Bone marrow (tissue), 2 donors: ENCODE data around the gene XKR3.
"Not testable (repeated sequence)": the region's sequence is repeated elsewhere in the genome, so short reads cannot be mapped to it uniquely, and the experiment has no call there.

ENCODE experiments used
- DNase-seq, 2 donors: peaks; one replicate each; lab custom pipeline; 2025; lab: John Stamatoyannopoulos, UW

The XKR3 gene

DNA sequence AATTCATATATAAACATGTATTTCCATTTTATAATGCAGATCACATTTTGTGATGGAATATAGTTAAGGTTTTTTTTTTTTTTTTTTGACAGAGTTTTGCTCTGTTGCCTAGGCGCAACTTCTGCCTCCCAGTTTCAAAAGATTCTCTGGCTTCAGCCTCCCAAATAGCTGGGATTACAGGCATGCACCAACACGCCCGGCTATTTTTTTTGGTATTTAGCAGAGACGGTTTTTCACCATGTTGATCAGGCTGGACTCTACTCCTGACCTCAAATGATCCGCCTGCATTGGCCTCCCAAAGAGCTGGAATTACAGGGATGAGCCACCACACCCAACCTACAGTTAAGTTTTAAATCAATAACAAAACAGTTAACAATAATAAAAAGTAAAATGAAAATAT lies 18.8 kb downstream of the XKR3 start:
- no peak for DNase-seq

DNA sequence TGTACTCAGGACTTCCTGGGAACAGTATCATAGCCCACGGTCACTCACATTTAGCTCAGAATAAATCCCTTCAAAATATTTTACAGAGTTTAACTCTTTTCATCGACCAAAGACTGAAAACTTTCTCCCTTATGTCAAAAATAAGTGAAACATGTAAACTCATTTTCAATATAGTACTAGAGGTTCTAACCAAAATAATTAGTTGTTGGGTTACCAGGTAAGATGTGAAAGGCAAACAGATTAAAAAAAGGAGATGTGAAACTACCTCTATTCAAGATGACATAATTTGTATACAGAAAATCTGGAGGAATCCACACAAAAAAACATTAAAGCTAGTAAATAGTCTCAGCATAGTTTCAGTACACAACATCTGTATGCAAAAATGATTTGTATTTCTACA lies 20.3 kb downstream of the XKR3 start:
- no peak for DNase-seq

DNA sequence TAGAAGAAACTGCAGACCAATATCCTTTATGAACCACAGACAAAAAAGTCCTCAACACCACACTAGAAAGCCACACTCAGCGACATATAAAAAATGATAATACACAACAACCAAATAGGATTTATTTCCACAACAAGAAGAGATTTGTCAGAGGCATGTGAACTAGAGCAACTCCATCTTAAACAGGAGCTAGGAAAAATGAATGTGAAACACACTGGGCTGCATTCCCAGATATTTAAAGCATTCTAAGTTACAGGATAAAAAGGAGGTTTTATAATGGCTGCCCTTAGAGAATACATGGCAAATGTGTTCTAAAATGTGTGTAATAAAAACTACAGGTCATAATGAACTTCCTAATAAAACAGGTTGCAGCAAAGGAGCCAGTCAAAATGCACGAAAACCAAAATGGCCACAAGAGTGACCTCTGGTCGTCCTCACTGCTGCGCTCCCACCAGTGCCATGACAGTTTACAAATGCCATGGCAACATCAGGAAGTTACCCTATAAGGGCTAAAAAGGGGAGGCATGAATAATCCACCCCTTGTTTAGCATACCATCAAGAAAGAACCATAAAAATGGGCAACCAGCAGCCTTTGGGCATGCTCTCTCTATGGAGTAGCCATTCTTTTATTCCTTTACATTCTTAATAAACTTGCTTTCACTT lies 21.8 kb downstream of the XKR3 start:
- no peak for DNase-seq

DNA sequence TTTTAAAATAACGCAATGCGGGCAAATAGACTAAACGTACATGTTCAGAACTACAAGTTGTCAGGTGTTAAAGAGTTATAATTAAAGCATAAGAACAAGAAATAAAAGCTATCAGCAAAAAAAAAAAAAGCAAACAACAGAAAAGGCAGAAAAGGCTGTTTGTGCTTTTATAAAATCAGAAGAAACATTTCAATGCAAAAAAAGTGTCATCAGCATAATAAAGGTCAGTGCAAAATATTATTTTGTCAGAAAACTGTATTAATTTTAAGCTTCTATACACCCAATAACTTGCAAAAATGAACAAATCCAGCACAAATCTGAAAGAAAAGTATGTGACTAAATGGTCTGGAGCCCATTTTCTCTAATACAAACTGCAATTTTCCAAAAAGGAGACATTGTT lies 23.6 kb downstream of the XKR3 start:
- DNase-seq: no peak

DNA sequence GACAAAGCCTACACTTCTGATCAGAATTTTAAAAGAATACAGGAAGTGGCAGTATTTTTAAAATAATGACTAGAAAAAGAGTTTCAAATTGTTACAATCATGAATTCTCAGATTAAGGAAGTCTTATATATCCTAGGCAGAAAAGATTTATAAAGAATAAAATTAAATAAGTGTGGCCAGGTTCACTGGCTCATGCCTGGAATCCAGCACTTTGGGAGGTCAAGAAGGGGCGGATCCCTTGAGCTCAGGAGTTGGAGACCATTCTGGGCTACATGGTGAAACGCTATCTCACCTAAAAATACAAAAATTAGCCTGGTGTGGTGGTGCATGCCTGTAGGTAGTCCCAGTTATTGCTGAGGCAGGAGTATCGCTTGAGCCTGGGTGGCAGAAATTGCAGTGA lies 24.1 kb downstream of the XKR3 start:
- no peak for DNase-seq

DNA sequence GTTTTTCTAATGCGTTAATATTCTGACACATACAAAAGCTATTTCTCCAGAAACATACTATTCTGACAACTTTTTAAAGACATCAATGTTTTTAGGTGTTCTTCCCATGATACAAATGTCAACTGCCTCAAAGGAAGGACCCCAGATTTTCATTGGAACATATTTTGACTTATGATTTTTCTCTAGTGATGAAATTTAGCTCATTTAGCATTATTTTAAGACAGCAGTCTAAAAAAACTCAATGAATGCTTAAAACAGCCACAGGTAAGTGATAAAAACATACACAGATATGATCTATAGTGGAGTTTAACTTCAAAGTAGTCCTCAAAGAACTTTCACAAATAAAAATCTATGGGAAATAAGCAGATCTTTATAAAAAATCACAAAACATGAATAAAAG lies 24.9 kb downstream of the XKR3 start:
- no peak for DNase-seq

DNA sequence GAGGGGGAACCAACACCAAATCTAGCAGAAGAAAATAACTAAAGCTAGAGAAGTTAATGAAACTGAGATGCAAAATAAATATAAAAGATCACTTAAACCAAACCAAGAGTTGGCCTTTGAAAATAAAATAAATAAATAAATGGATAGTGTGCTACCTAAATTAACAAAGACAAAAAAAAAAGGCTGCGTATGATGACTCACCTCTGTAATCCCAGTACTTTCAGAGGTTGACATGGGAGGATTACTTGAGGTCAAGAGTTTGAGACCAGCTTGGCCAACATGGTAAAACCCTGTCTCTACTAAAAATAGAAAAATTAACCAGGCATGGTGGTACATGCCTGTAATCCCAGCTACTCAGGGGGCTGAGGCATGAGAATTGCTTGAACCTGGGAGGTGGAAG lies 29.7 kb downstream of the XKR3 start:
- DNase-seq: not testable (repeated sequence)

DNA sequence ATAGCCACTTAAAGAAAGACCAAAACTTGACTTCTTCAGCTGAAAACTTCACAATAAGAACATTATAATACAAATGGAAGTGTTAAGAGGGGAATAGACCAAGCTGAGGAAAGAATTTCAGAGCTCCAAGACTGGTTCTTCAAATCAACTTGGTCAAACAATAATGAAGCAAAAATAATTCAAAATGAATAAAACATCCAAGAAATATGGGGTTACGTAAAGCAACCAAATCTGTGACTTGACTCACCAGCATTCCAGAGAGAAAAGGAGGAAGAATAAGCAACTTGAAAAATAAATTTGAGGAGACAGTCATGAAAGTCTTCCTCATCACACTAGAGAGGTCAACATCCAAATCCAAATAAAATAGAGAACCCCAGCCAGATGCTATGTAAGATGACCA lies 31.4 kb downstream of the XKR3 start:
- DNase-seq: no peak

DNA sequence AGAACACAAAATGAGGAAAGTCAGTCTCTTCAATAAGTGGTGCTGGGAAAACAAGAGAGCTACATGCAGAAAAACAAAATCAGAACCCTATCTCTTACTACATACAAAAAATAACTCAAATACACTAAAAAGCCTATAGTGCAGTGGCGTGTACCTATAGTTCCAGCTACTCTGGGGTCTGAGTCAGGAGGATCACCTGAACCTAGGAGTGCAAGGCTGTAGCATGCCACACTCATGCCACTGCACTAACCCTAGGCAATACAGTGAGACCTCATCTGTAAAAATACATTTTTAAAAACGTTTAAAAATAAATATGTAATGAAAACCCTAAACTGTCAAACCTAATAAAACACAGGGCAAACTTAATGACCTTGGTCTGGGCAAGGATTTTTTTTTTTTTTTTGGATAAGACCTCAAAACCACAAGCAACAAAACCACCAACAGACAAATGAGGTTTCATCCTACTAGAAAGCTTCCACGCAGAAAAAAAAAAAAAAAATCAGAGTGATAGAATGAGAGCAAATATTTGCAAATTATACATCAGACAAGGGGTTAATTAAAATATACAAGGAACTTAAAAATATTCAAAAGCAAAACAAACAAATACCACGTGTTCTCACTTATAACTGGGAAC lies 35.2 kb downstream of the XKR3 start:
- no peak for DNase-seq

DNA sequence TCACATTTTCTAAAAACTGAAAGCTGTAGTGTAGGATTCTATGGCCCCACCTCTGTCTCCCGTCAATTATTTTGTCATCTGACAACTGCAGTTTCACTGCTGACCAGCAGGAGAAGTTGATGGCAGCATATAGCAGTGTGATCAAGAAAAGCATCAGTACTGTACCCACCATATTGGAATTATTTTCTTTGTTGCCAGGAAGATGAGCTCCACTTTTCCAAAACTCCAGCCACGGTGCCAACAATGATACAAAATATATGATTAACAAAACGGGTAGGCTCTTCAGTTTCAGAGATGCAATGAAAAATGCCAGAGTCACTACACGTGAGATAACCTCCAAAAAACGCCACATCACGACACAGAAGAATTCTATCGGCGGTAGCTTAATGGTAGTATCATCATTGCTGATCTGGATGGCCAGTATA lies 41.3 kb downstream of the XKR3 start:
- no peak for DNase-seq

DNA sequence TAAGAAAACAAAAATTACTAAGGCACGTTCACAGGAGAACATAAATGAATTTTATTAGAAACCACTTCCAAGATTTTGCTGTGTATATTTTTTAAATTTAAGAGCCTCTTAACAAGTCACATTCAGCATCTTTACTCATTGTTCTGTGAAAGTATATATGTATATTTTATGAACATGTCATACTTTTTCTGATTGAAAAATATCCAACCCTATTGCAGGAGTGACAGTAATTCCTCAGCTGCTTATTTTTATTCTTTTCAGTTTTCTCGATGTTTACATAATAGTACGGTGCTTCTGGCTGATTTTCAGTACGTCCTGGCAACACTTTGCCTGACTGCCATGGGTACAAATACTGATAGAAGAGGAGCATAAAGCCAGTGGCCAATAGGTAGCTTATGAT lies 41.8 kb downstream of the XKR3 start:
- DNase-seq: no peak

DNA sequence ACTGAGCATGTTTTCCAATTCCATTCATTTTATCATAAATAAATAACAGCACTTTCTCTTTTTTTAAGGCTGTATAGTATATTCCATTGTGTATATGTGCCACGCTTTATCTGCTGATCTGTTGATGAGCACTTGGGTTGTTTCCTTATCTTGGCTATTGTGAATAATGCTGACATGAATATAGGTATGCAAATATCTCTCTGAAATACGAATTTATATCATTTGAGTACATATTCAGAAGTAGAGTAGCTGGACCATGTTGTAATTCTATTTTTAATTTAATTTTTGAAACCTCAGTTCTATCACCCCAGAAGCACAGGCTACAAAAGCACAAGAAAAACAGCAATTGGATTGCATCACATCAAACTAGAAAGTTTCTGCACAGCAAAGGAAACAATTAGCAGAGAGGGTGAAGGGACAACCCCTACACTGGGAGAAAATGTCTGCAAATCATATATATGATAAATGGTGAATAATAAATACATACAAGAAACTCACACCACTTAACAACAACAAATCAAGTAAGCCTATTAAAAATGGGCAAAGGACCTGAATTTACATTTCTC lies 43.4 kb downstream of the XKR3 start:
- DNase-seq: no peak

DNA sequence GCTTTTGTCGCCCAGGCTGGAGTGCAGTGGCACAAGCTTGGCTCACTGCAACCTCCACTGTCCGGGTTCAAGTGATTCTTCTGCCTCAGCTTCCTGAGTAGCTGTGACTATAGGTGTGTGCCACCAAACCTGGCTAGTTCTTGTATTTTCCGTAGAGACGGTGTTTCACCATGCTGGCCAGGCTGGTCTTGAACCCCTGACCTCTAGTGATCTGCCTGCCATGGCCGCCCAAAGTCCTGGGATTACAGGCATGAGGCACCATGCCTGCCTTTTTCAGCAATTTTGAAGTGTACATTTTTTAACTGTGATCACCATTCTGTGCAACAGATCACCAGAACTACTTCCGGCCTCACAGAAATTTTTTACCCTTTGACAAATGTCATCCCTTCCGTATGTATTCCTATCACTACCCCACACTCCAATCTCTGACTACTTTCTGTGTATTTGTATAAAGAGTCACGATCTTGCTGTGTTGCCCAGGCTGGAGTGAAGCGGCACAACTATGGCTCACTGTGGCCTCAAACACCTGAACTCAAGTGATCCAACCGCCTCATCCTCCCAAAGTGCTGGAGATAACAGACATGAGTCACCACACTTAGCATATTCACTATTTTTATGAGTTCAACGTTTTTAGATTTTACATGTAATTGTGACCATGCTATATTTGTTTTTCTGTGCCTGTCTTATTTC lies 44.0 kb downstream of the XKR3 start:
- no peak for DNase-seq

DNA sequence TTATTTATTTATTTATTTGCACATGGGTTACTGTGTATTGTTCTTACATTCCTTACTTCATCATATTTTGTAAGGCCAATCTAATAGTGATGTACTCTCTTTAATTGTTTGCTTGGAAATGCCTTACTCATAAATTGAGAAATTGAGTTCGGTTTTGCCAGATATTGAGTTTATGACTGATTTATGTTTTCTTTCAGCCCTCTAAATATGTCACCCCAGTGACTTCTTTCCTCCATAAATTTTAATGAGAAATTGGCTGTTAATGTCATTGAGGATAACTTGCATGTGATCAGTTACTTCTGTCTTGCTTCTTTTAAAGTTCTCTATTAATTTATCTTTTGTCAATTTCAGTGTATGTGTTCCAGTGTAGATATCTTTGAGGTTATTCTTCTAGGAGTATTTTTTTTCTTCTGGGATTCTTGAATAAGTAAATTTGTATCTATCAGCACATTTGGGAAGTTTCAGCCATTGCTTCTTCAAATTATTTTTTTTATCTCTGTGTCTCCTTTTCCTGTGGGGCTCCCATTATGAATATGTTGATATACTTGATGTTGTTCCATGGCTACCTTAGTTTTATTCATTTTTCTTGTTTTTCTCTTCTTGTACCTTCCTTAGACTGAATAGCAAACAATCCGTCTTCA lies 47.8 kb downstream of the XKR3 start:
- no peak for DNase-seq

DNA sequence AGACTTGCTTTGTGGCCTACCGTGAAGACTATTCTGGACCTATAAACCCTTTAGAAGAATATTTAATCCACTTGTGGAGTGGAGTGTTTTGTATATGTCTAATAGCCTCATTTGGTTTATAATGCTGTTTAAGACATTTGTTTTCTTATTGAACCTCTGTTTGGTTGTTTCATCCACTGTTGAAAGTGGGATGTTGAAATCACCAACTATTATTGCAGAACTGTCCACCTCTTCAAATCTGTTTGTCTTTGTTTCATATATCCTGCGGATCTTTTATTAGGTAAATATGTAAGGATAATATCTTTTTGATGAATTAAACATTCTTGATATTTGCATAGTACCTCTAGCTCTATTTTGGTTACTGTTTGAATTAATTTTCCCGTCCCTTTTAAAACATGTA lies 49.1 kb downstream of the XKR3 start:
- no peak for DNase-seq

DNA sequence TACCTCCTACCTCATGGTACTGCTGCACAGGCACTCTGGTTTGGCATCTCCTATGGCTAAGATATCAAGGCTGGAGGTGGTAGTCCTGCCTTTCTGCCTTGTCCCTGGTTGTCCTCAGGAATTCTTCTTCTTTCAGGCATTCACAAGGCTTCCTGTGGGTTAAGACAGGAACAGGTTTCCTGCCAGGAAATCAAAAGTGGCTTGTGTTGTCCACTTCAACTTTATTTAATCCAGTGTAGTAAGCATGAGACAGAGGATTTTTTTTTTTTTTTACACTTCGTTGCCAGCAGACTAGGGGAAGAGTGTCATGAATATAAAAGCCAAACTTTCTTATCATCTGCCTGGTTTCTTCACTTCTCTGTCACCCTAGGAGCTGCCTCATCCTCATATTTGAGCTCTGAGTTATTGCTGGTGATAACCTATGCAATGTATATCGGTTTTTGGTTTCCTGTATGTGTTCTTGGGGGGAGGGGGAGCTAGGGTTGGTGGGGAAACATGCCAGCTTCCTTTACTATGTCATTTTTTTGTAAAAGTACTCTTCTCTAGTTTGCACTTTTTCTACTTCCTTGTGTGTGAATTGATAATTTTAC lies 50.2 kb downstream of the XKR3 start:
- no peak for DNase-seq

DNA sequence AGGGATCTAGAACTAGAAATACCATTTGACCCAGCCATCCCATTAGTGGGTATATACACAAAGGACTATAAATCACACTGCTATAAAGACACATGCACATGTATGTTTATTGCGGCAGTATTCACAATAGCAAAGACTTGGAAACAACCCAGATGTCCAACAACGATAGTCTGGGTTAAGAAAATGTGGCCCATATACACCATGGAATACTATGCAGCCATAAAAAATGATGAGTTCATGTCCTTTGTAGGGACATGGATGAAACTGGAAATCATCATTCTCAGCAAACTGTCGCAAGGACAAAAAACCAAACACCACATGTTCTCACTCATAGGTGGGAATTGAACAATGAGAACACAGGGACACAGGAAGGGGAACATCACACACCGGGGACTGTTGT lies 53.6 kb downstream of the XKR3 start:
- DNase-seq: not testable (repeated sequence)

DNA sequence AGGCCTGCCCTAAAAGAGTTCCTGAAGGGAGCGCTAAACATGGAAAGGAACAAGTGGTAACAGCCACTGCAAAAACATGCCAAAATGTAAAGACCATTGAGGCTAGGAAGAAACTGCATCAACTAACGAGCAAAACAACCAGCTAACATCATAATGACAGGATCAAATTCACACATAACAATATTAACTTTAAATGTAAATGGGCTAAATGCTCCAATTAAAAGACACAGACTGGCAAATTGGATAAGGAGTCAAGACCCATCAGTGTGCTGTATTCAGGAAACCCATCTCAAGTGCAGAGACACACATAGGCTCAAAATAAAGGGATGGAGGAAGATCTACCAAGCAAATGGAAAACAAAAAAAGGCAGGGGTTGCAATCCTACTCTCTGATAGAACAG lies 57.3 kb downstream of the XKR3 start:
- DNase-seq: not testable (repeated sequence)

DNA sequence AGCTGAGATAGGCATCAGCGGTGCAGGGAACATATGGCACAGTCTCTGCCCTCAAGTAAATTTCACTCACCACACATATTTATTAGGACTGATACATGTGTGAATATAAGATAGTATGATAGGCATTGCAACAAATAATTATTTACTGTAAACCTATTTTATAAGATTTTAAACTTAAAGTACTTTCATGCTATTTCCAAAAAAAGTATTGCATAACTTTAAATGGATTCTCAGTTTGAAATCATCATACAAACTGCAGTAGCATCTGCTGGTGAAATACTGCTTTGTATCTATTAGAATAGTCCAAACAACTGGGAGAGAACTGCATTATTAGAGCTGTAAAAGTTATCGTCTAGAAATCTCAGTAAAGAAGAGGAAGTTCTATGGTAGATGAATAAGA lies 63.0 kb downstream of the XKR3 start:
- DNase-seq: not testable (repeated sequence)

DNA sequence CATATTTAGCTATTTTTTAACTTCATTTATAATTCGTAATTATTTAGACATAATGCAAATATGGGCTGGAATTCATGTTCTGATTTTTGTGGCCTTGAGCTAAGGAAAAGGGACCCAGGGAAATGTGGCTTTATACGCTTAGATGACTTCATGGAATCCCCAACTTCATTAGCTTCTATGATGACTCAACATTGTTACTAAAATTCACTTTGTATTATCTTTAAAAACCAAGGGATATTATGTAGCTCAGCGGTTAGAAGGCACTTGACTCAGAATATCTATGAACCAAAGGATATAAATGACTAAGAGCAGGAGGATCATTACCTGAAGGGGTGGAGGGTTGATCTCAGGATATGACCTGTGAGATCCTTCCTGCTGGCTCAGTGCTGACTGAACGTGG lies 64.8 kb downstream of the XKR3 start:
- DNase-seq: not testable (repeated sequence)

DNA sequence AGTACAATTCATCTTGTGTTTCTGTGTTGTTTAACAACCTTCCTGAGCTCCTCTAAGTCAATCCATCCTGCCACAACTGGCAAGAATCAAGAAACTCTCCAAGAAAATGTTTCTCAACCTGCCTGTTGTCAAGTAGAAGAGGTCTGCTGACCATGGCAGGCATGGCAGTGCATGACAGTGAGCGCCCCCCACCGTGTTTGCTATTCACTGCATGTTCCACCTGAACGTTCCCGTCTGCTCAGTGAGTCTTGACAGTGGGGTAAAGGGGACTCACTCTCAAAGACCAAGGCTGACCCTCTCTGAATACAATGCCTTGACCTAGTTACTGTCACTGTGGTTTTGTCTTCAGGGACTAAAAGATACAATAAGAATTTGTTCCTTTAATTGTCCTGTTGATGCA lies 75.9 kb downstream of the XKR3 start:
- DNase-seq: not testable (repeated sequence)
